Glutamatergic neuron (in vitro differentiated cells): ENCODE data around the gene PYM1. TPM values are rescaled to one million over a fixed set of nuclear protein-coding genes. Genes with fewer than 3 reads are reported as not detected.
A peak's percentile ranks its signal among the peaks of the same experiment; 100 is the strongest.

Experiments used
- DNase-seq: peaks from one replicate; pipeline ENCODE4 v3.0.0; 2022
- H3K27ac Mint-ChIP-seq: one replicate; pipeline ENCODE4 v1.8.0; 2020; ENCODE audit warnings: mild to moderate bottlenecking, mixed read lengths, inconsistent platforms; ENCODE audit not compliant: unreplicated experiment
- H3K27me3 Mint-ChIP-seq: one replicate; pipeline ENCODE4 v1.8.0; 2020; ENCODE audit warnings: mild to moderate bottlenecking, moderate library complexity, mixed read lengths, inconsistent platforms; ENCODE audit not compliant: unreplicated experiment
- H3K36me3 Mint-ChIP-seq: one replicate; pipeline ENCODE4 v1.8.0; 2020; ENCODE audit warnings: mild to moderate bottlenecking, mixed read lengths, inconsistent platforms; ENCODE audit not compliant: unreplicated experiment
- H3K4me1 Mint-ChIP-seq: one replicate; pipeline ENCODE4 v1.8.0; 2020; ENCODE audit warnings: mild to moderate bottlenecking, low read depth, mixed read lengths, inconsistent platforms; ENCODE audit not compliant: unreplicated experiment
- H3K4me3 Mint-ChIP-seq: one replicate; pipeline ENCODE4 v1.8.0; 2020; ENCODE audit warnings: mild to moderate bottlenecking, mixed read lengths, inconsistent platforms; ENCODE audit not compliant: unreplicated experiment
- H3K9me3 Mint-ChIP-seq: one replicate; pipeline ENCODE4 v1.8.0; 2020; ENCODE audit warnings: mild to moderate bottlenecking, moderate library complexity, mixed read lengths, inconsistent platforms; ENCODE audit not compliant: unreplicated experiment
- CTCF ChIP-seq: fragments of 200-600 bp; sonication (generic); IDR thresholded peaks from one replicate; pipeline ENCODE4 v1.5.0; 2021; ENCODE audit not compliant: partially characterized antibody, unreplicated experiment
- total RNA-seq: library from RNA; stranded (reverse); fragmentation: NEBNext Ultra II Directional; extraction: Animal tissue kit (Norgen Biotek cat#: 25700); gene quantifications from one replicate; pipeline ENCODE4 v1.2.1, GENCODE V29; 2021; ENCODE audit not compliant: unreplicated experiment

Gene PYM1
- total RNA-seq, 1 donor from 2014 or later = 55.3 TPM

- Mint-ChIP-seq H3K4me1 (peaks cover 12% of the 10 kb centered on the region), H3K36me3 (no peaks in the 10 kb centered on the region), H3K9me3 (peaks cover 8% of the 10 kb centered on the region), H3K27ac (peak within 1 kb of the TSS; percentile 96), H3K4me3 (peak within 1 kb of the TSS; percentile 89), H3K27me3 (peaks cover 10% of the 10 kb centered on the region)
- DNase-seq = peak; percentile 46
- no peak for TF ChIP-seq CTCF
Observed at GRCh38 chr12:55965941-55966407, 38.3 kb upstream of the PYM1 start, which contains the start of gene PMEL. Gene PMEL (minus strand): TSS chr12:55966042. CDS start chr12:55966011, 31 bp downstream.

GRCh38 chr12:55965240-55965639, 37.5 kb upstream of the PYM1 start:
- Mint-ChIP-seq H3K27me3 (peaks cover 10% of the 10 kb centered on the region), H3K36me3 (no peaks in the 10 kb centered on the region), H3K4me1 (peaks cover 12% of the 10 kb centered on the region), H3K27ac (peak overlapping the region; percentile 96), H3K4me3 (peak overlapping the region; percentile 89), H3K9me3 (peaks cover 8% of the 10 kb centered on the region)
- DNase-seq = peak; percentile 62
- TF ChIP-seq CTCF = no peak

- Mint-ChIP-seq H3K4me1 (peaks cover 12% of the 10 kb centered on the region), H3K27me3 (peaks cover 10% of the 10 kb centered on the region), H3K4me3 (peak overlapping the region; percentile 89), H3K9me3 (peaks cover 8% of the 10 kb centered on the region), H3K27ac (no peak overlapping the region), H3K36me3 (no peaks in the 10 kb centered on the region)
- no peak for DNase-seq
- no peak for TF ChIP-seq CTCF
Observed at GRCh38 chr12:55963760-55964159, 36.1 kb upstream of the PYM1 start.

DNA sequence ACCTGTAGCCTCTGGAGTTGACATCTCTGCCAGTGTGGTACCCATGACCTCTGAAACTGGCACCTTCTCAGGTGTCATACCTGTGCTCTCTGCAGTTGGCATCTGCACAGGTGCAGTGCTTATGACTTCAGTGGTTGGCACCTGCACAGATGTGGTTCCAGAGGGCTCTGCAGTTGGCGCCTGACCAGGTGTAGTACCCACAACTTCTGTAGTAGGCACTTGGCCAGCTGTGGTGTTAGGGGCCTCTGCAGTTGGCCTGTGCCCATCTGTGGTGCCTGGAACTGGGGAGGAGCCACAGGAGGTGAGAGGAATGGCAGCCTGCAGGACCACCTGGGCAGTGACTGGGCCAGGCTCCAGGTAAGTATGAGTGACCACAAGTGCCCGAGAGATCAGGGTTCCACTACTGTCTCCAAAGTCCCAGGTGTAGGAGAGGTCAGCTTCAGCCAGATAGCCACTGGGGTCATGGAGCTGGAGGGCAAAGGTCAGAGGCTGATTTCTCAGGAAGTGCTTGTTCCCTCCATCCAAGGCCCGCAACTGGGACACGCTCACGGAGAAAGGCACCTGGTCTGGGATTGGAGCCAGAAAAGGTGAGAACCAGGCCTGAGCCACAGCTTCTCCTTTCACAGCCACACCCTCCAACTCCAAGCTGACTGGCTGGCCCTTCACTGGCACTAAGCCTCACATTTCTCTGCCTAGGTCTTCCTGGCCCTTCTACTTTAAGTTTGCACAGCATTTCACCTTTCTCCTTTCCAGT, 29.6 kb upstream of the PYM1 start:
- no peak for DNase-seq
- TF ChIP-seq CTCF = no peak
- peaks cover 5% of the 10 kb centered on the region for H3K9me3 Mint-ChIP-seq
- H3K4me3 Mint-ChIP-seq = no peak overlapping the region
- peaks cover 3% of the 10 kb centered on the region for H3K27me3 Mint-ChIP-seq
- no peak overlapping the region for H3K27ac Mint-ChIP-seq
- H3K36me3 Mint-ChIP-seq = no peaks in the 10 kb centered on the region
- H3K4me1 Mint-ChIP-seq = no peaks in the 10 kb centered on the region
